GM21390 (cell line): ENCODE results near the gene SPATA3.

Source experiments
- ATAC-seq: cut with Tn5 transposase; IDR thresholded peaks from one replicate; pipeline ENCODE4 v1.9.1; 2021; ENCODE audit not compliant: unreplicated experiment

Gene SPATA3

GRCh38 chr2:230995821-230996220 lies at the start of gene SPATA3:
TSS of gene SPATA3 (plus strand) at chr2:230996121. CDS start at chr2:230996234, 113 bp downstream.
- no peak for ATAC-seq

- ATAC-seq, result no peak
Observed at GRCh38 chr2:230946429-230947234, 49.3 kb upstream of the SPATA3 start.

GRCh38 chr2:230947235-230947576 lies 48.7 kb upstream of the SPATA3 start:
- ATAC-seq, result no peak

- peak; percentile 49 for ATAC-seq
Observed at GRCh38 chr2:230947908-230948365, 48.0 kb upstream of the SPATA3 start.

GRCh38 chr2:230949966-230950873 lies 45.7 kb upstream of the SPATA3 start:
- ATAC-seq, result peak; percentile 54

GRCh38 chr2:230950874-230951339 lies 45.0 kb upstream of the SPATA3 start:
- no peak for ATAC-seq

- no peak for ATAC-seq
Observed at GRCh38 chr2:230951396-230951795, 44.5 kb upstream of the SPATA3 start.

GRCh38 chr2:230952226-230952956 lies 43.5 kb upstream of the SPATA3 start:
- no peak for ATAC-seq

- no peak for ATAC-seq
Observed at GRCh38 chr2:230953845-230954244, 42.1 kb upstream of the SPATA3 start.

GRCh38 chr2:230954746-230955145 lies 41.2 kb upstream of the SPATA3 start:
- no peak for ATAC-seq

GRCh38 chr2:230955163-230955737 lies 40.7 kb upstream of the SPATA3 start:
- no peak for ATAC-seq

GRCh38 chr2:230956827-230957755 lies 38.8 kb upstream of the SPATA3 start:
- peak; percentile 74 for ATAC-seq

GRCh38 chr2:230957756-230958391 lies 38.0 kb upstream of the SPATA3 start:
- ATAC-seq, result no peak

GRCh38 chr2:230958820-230959756 lies 36.8 kb upstream of the SPATA3 start:
- no peak for ATAC-seq

GRCh38 chr2:230960026-230960425 lies 35.9 kb upstream of the SPATA3 start:
- no peak for ATAC-seq

- ATAC-seq, result no peak
Observed at GRCh38 chr2:230961091-230961491, 34.8 kb upstream of the SPATA3 start.

- no peak for ATAC-seq
Observed at GRCh38 chr2:230964136-230964730, 31.7 kb upstream of the SPATA3 start.

GRCh38 chr2:230967113-230967512 lies 28.8 kb upstream of the SPATA3 start:
- ATAC-seq, result no peak
